Fibroblast of skin of back (primary cell): ENCODE data around the gene TPCN2.

Experiments
- DNase-seq: peaks from one replicate; pipeline ENCODE4 v3.0.0-alpha.2; 2013

TPCN2 gene

GRCh38 chr11:69095300-69095699, 46.6 kb downstream of the TPCN2 start:
- DNase-seq = no peak

DNA sequence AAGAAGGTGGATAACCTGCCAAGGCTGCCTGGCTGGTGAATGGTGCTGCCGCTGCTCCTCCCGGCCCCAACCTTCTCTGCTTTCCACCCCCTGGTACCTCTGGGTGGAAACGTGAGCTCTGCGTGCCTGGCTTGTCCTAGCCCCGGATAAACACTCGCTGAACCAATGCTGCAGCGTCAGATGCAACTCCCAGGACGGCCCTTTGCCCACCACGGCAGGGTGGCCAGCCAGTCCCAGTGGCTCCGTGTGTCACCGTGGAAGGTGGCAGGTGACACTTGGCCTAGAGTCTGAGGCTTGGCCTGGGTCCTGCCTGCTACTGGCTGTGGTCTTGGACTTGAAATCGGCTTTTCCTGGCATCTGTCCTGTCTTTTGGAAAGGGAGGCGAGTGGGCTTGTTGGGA, 47.7 kb downstream of the TPCN2 start:
- no peak for DNase-seq

- no peak for DNase-seq
Observed at GRCh38 chr11:69097263-69097662, 48.5 kb downstream of the TPCN2 start.

GRCh38 chr11:69099180-69099579, 50.4 kb downstream of the TPCN2 start:
- DNase-seq = no peak

- no peak for DNase-seq
Observed at GRCh38 chr11:69100454-69101114, 51.9 kb downstream of the TPCN2 start.

DNA sequence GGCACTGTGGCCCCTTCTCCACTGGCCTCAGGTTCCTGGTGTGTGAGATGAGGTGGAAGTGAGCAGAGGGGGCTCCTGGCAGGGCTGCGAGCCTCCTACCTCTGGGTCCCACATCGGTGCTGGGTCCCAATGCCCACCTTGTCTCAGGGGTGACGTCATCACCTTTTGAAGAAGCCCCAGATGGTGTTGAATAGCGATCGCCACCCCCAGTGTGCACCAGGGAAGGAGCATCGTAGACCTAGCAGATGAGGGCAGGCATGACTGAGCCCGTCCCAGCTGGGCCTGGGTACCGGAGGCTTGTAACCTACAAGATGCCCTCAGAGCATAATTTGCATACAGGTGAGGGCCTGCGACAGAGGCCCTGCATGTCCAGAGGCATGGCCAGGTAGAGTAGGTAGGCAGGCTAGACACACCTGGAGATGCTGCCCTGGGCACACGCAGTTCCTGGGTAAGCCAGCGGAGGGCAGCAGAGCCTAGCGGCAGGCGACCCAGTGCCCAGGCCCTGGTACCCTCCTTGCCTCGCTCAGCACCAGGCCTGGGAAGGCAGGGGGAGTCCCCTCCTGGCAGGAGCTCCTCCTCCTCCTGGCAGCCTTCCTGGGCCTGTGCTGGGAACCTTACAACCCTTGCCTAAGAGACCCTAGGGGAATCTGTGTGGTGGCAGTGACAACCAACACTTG, 52.5 kb downstream of the TPCN2 start:
- peak; percentile 80 for DNase-seq

DNA sequence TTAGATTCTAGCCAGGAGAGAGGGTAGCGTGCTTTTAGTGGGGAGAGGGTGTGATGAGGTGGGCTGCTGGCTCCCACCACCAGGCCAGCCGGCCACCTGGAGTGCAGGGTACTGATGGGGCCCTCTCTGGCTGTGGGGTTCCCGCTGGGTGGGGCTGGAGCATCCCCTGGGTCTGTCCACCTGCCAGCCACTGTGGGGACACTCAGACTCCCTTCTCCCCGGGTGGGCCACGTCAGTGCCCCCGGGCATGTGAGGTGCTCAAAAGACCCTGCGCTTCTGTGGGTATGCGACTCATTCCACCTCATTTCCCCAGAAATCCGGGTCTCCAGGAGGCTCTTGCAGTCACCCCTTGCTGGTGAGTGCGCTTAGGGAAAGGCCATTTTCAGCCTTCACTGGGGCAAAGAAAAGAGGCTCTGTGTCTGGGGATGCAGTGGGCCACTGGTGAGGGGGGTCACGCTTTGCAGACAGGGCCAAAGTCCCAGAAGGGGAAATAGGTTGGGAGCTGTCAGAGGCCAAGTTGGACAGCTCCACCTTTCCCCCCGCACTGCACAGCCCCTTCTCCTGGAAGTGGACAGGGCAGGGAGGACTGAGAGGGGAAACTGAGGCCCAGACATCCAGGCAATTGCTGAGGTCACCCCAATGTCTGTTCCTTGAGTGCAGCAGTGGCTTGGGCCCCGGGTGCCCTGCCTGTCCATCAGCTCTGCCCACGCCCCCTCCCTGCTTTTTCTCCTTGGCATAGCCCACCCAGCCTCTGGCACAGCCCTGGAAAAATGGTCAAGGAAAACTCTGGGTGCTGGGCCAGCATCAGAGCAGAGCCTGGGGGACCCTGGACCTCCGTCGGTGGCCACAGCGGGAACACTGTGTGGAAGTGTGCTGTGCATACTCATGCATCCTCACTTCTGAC, 53.3 kb downstream of the TPCN2 start:
- DNase-seq = no peak

DNA sequence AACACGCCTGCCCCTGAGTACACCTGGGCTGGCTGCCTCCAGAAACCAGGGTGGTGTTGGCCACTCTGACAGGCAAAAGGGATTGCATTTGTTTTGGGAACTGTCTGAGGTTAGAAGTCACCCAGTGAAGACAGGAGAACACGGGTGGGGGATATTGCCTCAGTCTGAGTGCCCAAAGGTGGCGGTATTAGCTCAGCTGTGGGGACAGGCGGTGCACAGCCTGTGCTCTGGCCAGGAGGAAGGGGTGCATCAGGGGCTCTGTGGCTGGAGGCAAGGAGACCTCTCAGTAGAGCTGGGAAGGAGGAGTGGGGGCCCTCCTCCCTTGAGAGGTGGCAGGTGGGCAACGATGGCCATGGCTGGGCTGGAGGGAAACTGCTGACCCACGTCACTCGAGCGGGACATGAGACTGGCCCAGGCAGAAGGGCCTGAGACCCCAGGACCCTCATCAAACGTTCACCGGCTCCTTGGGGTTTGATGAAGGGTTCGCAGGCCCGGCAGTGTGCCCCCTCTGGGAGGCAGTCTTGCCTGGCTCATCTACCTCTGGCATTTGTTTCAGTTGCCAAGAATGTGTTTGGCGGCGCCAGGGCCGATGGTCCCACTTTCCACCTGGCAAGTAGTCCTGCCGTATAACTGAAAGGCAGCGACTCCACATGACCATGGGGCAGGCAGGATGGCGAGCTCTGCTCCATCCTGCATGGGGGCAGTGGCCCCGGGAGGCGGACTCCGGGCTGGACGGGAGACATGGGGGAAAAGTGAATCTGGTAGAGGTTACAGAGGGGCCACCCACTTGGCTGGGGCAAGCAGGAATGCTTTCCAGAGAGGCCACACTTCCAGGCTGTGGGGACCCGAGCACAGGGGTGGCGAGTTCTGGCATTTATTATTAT, 54.2 kb downstream of the TPCN2 start:
- peak; percentile 19 for DNase-seq

GRCh38 chr11:69104212-69104855, 55.6 kb downstream of the TPCN2 start:
- DNase-seq = no peak

GRCh38 chr11:69104856-69105395, 56.2 kb downstream of the TPCN2 start:
- DNase-seq = no peak

GRCh38 chr11:69105461-69106030, 56.8 kb downstream of the TPCN2 start:
- DNase-seq = no peak

- no peak for DNase-seq
Observed at GRCh38 chr11:69106031-69106811, 57.5 kb downstream of the TPCN2 start.

DNA sequence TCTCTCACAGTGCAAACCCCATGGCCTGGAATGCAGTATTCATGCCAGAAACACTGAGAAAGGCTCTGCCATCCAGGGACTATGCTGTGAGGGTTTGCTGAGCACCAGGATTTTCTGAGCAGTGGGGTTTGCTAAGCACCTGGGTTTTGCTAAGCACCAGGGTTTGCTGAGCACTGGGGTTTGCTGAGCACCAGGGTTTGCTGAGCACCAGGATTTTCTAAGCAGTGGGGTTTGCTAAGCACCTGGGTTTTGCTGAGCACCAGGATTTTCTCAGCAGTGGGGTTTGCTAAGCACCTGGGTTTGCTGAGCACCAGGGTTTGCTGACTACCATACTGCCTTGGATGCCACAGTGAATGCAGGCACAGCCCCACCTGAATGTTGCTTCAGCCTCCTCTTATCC, 58.7 kb downstream of the TPCN2 start:
- DNase-seq = no peak

DNA sequence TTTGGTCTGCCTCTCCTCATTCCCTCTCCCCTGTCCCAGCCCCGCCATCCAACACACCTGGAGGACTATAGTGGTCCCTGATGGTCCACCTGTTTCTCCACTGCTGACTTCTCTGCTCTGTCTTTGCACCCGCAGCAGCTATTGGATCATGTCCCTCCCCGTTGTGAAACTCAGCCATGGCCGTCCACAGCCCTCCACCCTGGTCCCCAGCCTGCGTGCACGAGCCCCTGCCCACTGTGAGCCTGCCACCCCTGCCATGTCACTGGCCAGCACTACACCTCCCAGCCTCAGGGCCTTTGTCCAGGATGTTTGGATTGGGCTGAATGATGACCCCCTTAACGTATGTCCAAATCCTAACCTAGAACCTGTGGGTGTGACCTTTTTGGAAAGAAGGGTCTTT, 59.3 kb downstream of the TPCN2 start:
- DNase-seq = no peak

- DNase-seq = no peak
Observed at GRCh38 chr11:69108559-69108958, 59.8 kb downstream of the TPCN2 start.

- DNase-seq = no peak
Observed at GRCh38 chr11:69109101-69109500, 60.4 kb downstream of the TPCN2 start.

DNA sequence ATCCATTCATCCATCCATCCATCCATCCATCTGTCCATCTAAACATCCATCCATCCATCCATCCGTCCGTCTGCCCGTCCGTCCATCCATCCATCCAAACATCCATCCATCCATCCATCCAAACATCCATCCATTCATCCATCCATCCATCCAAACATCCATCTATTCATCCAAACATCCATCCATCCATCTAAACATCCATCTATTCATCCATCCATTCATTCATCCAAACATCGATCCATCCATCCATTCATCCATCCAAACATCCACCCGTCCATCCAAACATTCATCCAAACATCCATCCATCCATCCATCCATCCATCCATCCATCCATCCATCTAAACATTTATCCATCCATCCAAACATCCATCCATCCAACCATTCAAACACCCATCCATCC, 61.7 kb downstream of the TPCN2 start:
- DNase-seq = no peak

GRCh38 chr11:69111624-69112542, 63.2 kb downstream of the TPCN2 start:
- DNase-seq = no peak

DNA sequence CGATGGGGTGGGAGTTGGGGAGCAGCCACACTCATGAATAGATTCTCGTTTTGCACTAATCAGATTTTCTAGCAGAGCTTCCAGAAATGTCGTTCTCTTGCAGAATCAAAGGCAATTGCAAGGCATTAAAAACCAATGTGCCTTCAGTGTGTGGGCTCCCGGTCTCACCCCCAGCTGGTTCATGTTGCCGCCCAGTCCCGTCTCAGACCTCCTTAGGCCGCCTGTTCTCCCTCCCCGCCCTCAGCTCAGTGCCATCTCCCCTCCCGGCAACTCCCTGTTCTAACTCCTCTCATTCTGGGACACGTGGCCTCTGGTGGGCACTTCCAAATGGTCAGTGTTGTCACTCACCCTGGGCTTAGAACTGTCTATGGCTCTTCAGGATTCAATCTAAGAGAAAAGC, 64.5 kb downstream of the TPCN2 start:
- DNase-seq = no peak
